SK-N-MC (cell line): ENCODE results near the gene GPATCH4.
A peak's percentile ranks its signal among the peaks of the same experiment; 100 is the strongest.

ENCODE experiments used
- DNase-seq: peaks from one replicate; pipeline ENCODE4 v3.0.0-alpha.2; 2011; ENCODE audit warnings: low read depth, low spot score
- H3K27ac ChIP-seq: fragments of 200-600 bp; sonication (generic); 2 replicates; pipeline ENCODE4 v1.5.1; 2016; ENCODE audit warnings: mixed run types
- H3K36me3 ChIP-seq: fragments of 200-600 bp; sonication (generic); 2 replicates; pipeline ENCODE4 v1.6.1; 2017; ENCODE audit warnings: antibody characterized with exemption, low read length, mixed read lengths; ENCODE audit not compliant: insufficient read depth
- H3K4me3 ChIP-seq: fragments of 200-600 bp; sonication (generic); 2 replicates; pipeline ENCODE4 v1.5.1; 2016
- H3K9ac ChIP-seq: fragments of 200-600 bp; sonication (generic); 2 replicates; pipeline ENCODE4 v1.8.0; 2017; ENCODE audit warnings: mixed run types, mixed read lengths; ENCODE audit not compliant: insufficient read length
- H3K9me3 ChIP-seq: fragments of 200-600 bp; sonication (generic); 2 replicates; pipeline ENCODE4 v1.6.1; 2017; ENCODE audit warnings: low read depth, mild to moderate bottlenecking, antibody characterized with exemption, low read length, moderate library complexity, mixed read lengths
- EZH2 ChIP-seq: fragments of 200-600 bp; sonication (generic); IDR thresholded peaks from one replicate; pipeline ENCODE4 v1.6.1; 2017; ENCODE audit warnings: antibody characterized with exemption
- FOXP2 ChIP-seq: optimal IDR thresholded peaks from 2 replicates; pipeline ENCODE3; 2011; ENCODE audit warnings: mild to moderate bottlenecking, moderate library complexity; ENCODE audit not compliant: insufficient read depth; ENCODE audit errors: extremely low read length, control extremely low read depth
- POLR2AphosphoS5 ChIP-seq: IDR thresholded peaks from 2 replicates; pipeline ENCODE4 v1.6.1; 2012; ENCODE audit warnings: mild to moderate bottlenecking, low read depth, low read length, borderline replicate concordance

The GPATCH4 gene

DNA sequence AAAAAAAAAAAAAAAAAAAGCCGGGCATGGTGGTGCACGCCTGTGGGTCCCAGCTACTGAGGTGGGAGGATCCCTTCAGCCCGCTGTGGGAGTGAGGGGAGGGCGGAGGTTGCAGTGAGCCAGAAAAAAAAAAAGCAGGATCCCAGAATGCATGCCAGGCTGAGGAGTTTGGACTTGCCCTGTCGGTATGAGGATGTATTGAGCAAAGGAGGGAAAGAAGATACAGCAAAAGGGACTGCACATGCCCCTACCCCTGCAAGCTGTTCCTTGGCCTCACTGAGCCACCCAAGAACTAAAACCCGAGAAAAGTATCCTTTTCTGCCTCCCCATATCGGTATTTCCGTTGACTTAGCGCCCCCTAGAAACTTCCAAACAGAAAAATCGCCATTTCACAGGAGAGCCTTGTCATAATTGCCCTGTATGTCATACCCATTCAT lies 1.3 kb upstream of the GPATCH4 start:
- no peak for TF ChIP-seq EZH2
- TF ChIP-seq FOXP2: no peak
- TF ChIP-seq POLR2AphosphoS5: no peak
- DNase-seq: no peak
- Histone ChIP-seq H3K9me3 (no peaks in the 10 kb centered on the region), H3K9ac (no peak overlapping the region), H3K27ac (no peak overlapping the region), H3K4me3 (no peak overlapping the region), H3K36me3 (peaks cover 17% of the 10 kb centered on the region)

GRCh38 chr1:156601892-156602291 lies 613 bp upstream of the GPATCH4 start:
- H3K4me3 ChIP-seq: peak overlapping the region; percentile 90
- H3K9me3 ChIP-seq: no peaks in the 10 kb centered on the region
- H3K36me3 ChIP-seq: peaks cover 23% of the 10 kb centered on the region
- peak overlapping the region; percentile 74 for H3K27ac ChIP-seq
- TF ChIP-seq POLR2AphosphoS5 (no peak), EZH2 (no peak), FOXP2 (no peak)
- H3K9ac ChIP-seq: peak overlapping the region; percentile 89
- DNase-seq: no peak

- Histone ChIP-seq H3K9me3 (no peaks in the 10 kb centered on the region), H3K36me3 (peaks cover 35% of the 10 kb centered on the region), H3K9ac (peak overlapping the region; percentile 89), H3K27ac (peak overlapping the region; percentile 74), H3K4me3 (peak overlapping the region; percentile 90)
- no peak for DNase-seq
- TF ChIP-seq POLR2AphosphoS5 (no peak), EZH2 (no peak), FOXP2 (no peak)
Observed at GRCh38 chr1:156600733-156601121, 552 bp downstream of the GPATCH4 start.

DNA sequence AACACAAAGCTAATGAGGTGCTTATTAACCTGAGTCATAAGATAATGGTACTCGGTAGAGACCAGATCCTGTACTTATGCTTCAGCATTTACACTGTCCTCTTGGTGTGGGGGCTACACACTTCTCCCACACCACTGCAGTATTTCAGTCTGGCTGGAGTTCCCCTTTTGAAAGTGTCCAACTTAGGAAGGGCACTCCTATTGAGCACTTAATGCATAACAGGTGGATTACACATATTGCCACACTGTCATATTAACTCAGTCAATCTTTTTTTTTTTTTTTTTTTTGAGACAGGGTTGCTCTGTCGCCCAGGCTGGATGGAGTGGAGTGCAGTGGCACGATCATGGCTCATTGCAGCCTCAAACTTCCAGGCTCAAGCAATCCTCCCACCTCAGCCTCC lies 1.5 kb downstream of the GPATCH4 start:
- Histone ChIP-seq H3K4me3 (peak overlapping the region; percentile 90), H3K9ac (no peak overlapping the region), H3K36me3 (peaks cover 44% of the 10 kb centered on the region), H3K27ac (no peak overlapping the region), H3K9me3 (no peaks in the 10 kb centered on the region)
- no peak for DNase-seq
- no peak for TF ChIP-seq FOXP2
- no peak for TF ChIP-seq EZH2
- TF ChIP-seq POLR2AphosphoS5: no peak

- no peak overlapping the region for H3K9ac ChIP-seq
- H3K36me3 ChIP-seq: peaks cover 50% of the 10 kb centered on the region
- H3K27ac ChIP-seq: no peak overlapping the region
- DNase-seq: no peak
- no peaks in the 10 kb centered on the region for H3K9me3 ChIP-seq
- H3K4me3 ChIP-seq: no peak overlapping the region
- TF ChIP-seq POLR2AphosphoS5 (no peak), EZH2 (no peak), FOXP2 (no peak)
Observed at GRCh38 chr1:156598731-156599432, 2.4 kb downstream of the GPATCH4 start.

GRCh38 chr1:156598125-156598524 lies 3.2 kb downstream of the GPATCH4 start:
- no peak overlapping the region for H3K27ac ChIP-seq
- peaks cover 57% of the 10 kb centered on the region for H3K36me3 ChIP-seq
- DNase-seq: no peak

GRCh38 chr1:156596426-156596825 lies 4.9 kb downstream of the GPATCH4 start:
- H3K36me3 ChIP-seq: peaks cover 64% of the 10 kb centered on the region
- TF ChIP-seq POLR2AphosphoS5: no peak
- no peak for TF ChIP-seq FOXP2
- TF ChIP-seq EZH2: no peak
- H3K4me3 ChIP-seq: no peak overlapping the region
- H3K9ac ChIP-seq: no peak overlapping the region
- H3K27ac ChIP-seq: no peak overlapping the region
- no peaks in the 10 kb centered on the region for H3K9me3 ChIP-seq
- no peak for DNase-seq

More at GRCh38 chr1:156598125-156598524, 3.2 kb downstream of the GPATCH4 start:
- H3K9me3 ChIP-seq: no peaks in the 10 kb centered on the region
- H3K9ac ChIP-seq: no peak overlapping the region
- TF ChIP-seq FOXP2: no peak
- peak; percentile 10; the same call in 1 of the 2 replicates for TF ChIP-seq POLR2AphosphoS5
- no peak overlapping the region for H3K4me3 ChIP-seq

DNA sequence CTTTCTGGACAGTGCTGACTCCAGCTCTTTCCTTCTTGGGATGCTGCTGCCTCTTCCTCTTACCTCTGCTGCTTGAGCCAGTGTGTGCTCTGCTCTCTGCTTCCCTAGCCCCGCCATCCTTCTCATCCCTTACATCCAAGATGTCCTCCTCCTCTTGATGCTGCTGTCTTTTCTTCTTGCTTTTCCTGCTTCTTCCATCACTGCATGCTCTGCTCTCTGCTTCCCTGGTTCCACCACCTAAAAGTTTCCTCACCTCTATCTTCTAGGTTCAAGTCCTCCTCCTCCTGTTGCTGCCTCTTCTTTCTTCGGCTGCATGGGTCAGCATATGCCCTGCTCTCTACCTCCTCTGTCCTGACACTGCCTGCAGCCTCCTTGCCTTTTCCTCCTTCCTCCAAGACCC lies 6.3 kb downstream of the GPATCH4 start:
- Histone ChIP-seq H3K9ac (no peak overlapping the region), H3K27ac (peak overlapping the region; percentile 58; the same call in 1 of the 2 replicates), H3K4me3 (no peak overlapping the region), H3K36me3 (peaks cover 64% of the 10 kb centered on the region), H3K9me3 (no peaks in the 10 kb centered on the region)
- TF ChIP-seq POLR2AphosphoS5: no peak; the same call in 1 of the 2 replicates
- DNase-seq: no peak

DNA sequence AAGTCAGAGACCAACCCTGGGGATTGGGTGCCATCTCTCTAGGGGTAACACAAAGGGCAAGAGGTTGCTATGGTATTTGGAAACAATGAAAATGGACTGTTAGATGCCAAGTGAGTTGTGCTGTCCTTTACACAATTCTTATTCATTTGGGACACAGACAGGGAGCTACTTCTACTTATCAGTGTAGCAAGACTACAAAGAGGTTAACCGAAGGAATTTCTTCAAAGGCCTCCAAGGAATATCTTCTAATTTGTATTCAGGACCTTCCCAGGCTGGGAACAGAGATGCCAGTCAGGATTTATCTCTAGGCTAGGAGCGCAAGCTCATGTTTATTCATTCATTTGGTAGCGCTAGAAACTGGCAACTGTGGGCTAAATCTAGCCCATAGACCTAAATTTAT lies 7.1 kb downstream of the GPATCH4 start:
- TF ChIP-seq EZH2 (no peak), FOXP2 (no peak), POLR2AphosphoS5 (no peak; the same call in 1 of the 2 replicates)
- no peaks in the 10 kb centered on the region for H3K9me3 ChIP-seq
- no peak overlapping the region for H3K9ac ChIP-seq
- peak overlapping the region; percentile 58 for H3K27ac ChIP-seq
- no peak overlapping the region for H3K4me3 ChIP-seq
- H3K36me3 ChIP-seq: peaks cover 64% of the 10 kb centered on the region
- DNase-seq: no peak
